ENCODE measurements around the gene MANEAL.
A peak's percentile ranks its signal among the peaks of the same experiment; 100 is the strongest.

The MANEAL gene

GRCh38 chr1:37808369-37809319 is 15.0 kb downstream of the MANEAL start:
- POLR2A ChIA-PET = interaction anchor here (0.5 to 1.7 kb wide), 12 partner anchors 8 to 1768 kb away, joined by 3 to 13 read pairs (median 4); partner anchors contain the start of genes CDCA8, MTF1 and PABPC4
- CTCF ChIA-PET = interaction anchor here (1.1 to 1.4 kb wide), 3 partner anchors 9 to 51 kb away, joined by 3 to 7 read pairs (median 4); partner anchors contain the start of gene MTF1
- DNase-seq (ENCODE audit: low read depth, low spot score) = no peak
- peak overlapping the region; percentile 84 for H3K4me3 ChIP-seq (ENCODE audit: low read depth, low read length)
- TF ChIP-seq CTCF (IDR thresholded peaks at IDR 0.05; ENCODE audit: insufficient read depth, low read length, missing control alignments) = no peak

- ChIA-PET CTCF (interaction anchor here (1.0 to 1.1 kb wide), 2 partner anchors 13 to 49 kb away, joined by 4 read pairs; partner anchors contain the start of gene MTF1), POLR2A (no interaction called here)
- no peak for TF ChIP-seq CTCF (IDR thresholded peaks at IDR 0.05; ENCODE audit: insufficient read depth, low read length, missing control alignments)
- no peak overlapping the region for H3K4me3 ChIP-seq (ENCODE audit: low read depth, low read length)
- DNase-seq (ENCODE audit: low read depth, low spot score) = no peak
Observed at GRCh38 chr1:37809942-37810341, 16.3 kb downstream of the MANEAL start.

GRCh38 chr1:37811027-37811655 is 17.5 kb downstream of the MANEAL start:
- ChIA-PET POLR2A (no interaction called here), CTCF (interaction anchor here (0.6 to 1.3 kb wide), 6 partner anchors 9 to 52 kb away, joined by 3 to 10 read pairs (median 4); no protein-coding TSS in a partner anchor)
- peak; percentile 87 for TF ChIP-seq CTCF (IDR thresholded peaks at IDR 0.05; ENCODE audit: insufficient read depth, low read length, missing control alignments)
- DNase-seq (ENCODE audit: low read depth, low spot score) = no peak
- H3K4me3 ChIP-seq (ENCODE audit: low read depth, low read length) = no peak overlapping the region

- no peak for DNase-seq (ENCODE audit: low read depth, low spot score)
- H3K4me3 ChIP-seq (ENCODE audit: low read depth, low read length) = no peak overlapping the region
- no peak for TF ChIP-seq CTCF (IDR thresholded peaks at IDR 0.05; ENCODE audit: insufficient read depth, low read length, missing control alignments)
- CTCF ChIA-PET = no interaction called here
- POLR2A ChIA-PET = no interaction called here
Observed at GRCh38 chr1:37813529-37814145, 20.0 kb downstream of the MANEAL start.

- ChIA-PET POLR2A (no interaction called here), CTCF (no interaction called here)
- TF ChIP-seq CTCF (IDR thresholded peaks at IDR 0.05; ENCODE audit: insufficient read depth, low read length, missing control alignments) = no peak
- no peak overlapping the region for H3K4me3 ChIP-seq (ENCODE audit: low read depth, low read length)
- no peak for DNase-seq (ENCODE audit: low read depth, low spot score)
Observed at GRCh38 chr1:37814252-37814651, 20.6 kb downstream of the MANEAL start.

All from AG04449 (cell line).